ES-I3 (cell line): ENCODE results near the gene CDH13.
"Not testable (repeated sequence)": the region's sequence is repeated elsewhere in the genome, so short reads cannot be mapped to it uniquely, and the experiment has no call there.

ENCODE experiments used
- H3K36me3 ChIP-seq: 2 replicates; pipeline ENCODE4 v1.6.1; 2013; ENCODE audit warnings: mild to moderate bottlenecking, low read length, control low read depth, moderate library complexity; ENCODE audit not compliant: insufficient read depth
- H3K4me1 ChIP-seq: 2 replicates; pipeline ENCODE4 v1.6.1; 2013; ENCODE audit warnings: mild to moderate bottlenecking, control low read depth, low read length; ENCODE audit not compliant: insufficient read depth
- H3K9ac ChIP-seq: 2 replicates; pipeline ENCODE4 v1.6.1; 2013; ENCODE audit warnings: low read depth, mild to moderate bottlenecking, low read length, moderate library complexity
- H3K9me3 ChIP-seq: 2 replicates; pipeline ENCODE4 v1.6.1; 2013; ENCODE audit warnings: mild to moderate bottlenecking, low read length, moderate library complexity; ENCODE audit not compliant: control insufficient read depth, insufficient read depth

CDH13 gene

DNA sequence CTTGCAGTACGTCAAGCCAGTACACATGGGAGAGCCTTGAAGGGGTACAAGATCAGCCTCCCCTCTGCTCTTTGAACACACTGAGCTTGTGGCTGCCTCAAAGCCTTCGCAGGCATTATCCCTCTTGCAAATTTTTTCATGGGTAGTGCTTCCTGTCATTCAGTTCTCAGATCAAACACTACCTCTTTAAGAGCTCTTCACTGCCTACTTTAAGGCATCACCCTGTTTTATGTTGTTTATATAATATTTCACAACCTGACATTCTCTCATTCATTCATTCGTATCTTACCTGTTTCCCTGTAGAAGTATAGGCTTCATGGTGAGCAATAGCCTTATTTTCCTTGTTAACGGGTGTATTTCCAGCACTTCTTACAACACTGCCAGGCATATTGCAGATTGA is 269.1 kb downstream of the CDH13 start:
- Histone ChIP-seq H3K36me3 (no peaks in the 10 kb centered on the region), H3K4me1 (no peaks in the 10 kb centered on the region), H3K9me3 (no peaks in the 10 kb centered on the region)

DNA sequence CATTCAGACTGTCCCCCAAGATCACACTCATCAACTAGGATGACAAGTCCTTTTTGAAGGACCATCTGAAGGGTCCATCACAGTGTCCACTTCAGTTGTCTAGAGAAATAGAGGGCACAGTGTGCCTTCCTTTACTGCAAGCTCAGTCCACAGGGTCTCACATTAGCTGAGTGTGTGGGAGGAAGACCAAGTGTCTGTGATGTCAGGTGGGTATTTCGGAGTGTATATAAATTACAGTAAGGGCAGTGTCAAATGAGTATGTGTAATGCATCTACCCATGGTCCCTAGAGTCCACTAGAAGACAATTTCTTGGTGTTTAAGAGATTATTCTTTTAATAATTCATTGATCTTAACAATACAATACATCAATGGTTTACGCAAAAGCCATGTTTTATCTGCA is 272.2 kb downstream of the CDH13 start:
- H3K4me1 ChIP-seq: no peaks in the 10 kb centered on the region
- no peaks in the 10 kb centered on the region; the same call in 1 of the 2 replicates for H3K36me3 ChIP-seq
- H3K9me3 ChIP-seq: no peaks in the 10 kb centered on the region
- no peak overlapping the region for H3K9ac ChIP-seq

More for the DNA sequence above, 269.1 kb downstream of the CDH13 start:
- no peak overlapping the region for H3K9ac ChIP-seq

DNA sequence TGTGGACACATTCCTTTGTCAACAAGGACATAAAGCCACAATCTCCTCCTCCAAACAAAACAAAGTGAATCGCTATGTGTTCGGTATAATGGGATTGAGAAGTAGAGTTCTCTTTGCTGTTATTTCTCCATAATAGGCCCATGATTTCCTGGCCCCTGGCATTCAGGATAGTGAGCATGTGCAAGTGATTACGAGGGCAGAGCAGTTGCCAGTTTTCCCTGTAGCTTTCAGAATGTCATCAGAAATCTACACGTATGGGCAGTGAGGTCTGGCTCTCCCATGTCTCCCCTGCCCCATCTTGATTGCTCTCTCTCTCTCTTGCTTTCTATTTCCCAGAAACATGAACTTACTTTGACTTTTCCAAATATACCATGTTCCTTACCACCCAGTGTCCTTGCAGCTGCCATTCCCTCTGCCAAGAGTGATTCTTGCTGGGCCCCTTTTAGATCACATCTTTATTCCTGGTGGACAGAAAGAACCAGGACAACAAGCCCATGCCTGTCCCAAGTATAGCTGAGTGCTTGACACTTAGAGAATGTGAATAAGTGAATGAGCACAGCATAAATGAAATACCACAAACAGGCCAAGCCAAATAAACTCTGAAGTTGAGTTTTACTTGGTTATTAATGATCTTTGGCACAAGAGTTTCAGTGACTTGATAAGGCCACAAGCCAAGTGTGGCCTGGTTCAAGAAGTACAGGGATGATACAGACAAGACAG is 273.1 kb downstream of the CDH13 start:
- Histone ChIP-seq H3K36me3 (no peaks in the 10 kb centered on the region; the same call in 1 of the 2 replicates), H3K4me1 (no peaks in the 10 kb centered on the region), H3K9me3 (no peaks in the 10 kb centered on the region), H3K9ac (no peak overlapping the region)

DNA sequence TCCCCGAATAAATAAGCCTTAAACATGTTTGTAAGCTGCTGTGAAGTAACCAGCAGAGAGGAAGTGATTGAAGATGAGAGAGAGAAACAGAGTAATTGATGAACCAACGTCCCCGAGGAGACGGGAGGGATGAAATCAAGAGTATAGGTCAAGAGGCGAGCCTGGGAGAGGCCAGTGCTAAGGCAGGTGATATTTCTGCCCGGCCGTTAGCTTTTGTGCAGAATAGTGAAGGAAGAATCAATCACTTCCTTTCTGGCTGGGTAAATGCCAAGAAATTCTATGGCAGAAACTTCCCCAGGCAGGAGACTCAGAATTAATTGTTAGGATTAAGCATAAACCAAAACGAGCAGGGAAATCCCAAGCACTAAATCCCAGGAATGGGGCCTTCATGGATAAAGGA is 273.8 kb downstream of the CDH13 start:
- no peaks in the 10 kb centered on the region; the same call in 1 of the 2 replicates for H3K36me3 ChIP-seq
- no peaks in the 10 kb centered on the region for H3K9me3 ChIP-seq
- H3K9ac ChIP-seq: no peak overlapping the region
- no peaks in the 10 kb centered on the region for H3K4me1 ChIP-seq

DNA sequence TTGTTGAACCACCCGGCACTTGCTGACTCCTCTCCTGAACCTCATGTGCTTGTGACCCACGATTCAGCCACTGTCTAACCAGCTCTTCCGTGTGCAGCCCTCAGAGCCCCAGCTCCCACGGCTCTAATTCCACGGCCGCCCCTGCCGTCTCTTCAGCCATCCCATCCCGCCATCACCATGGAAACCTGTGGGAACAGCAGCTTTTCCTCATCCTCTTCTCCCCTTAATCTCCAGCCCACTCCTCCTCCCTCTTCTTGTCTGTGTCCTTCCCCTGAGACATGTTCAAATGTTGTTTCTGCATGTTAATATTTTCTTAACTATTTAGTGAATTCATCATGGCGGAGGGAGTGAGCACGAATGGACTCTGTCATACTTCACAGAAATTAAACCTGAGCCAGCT is 285.2 kb downstream of the CDH13 start:
- H3K9ac ChIP-seq: no peak overlapping the region
- no peaks in the 10 kb centered on the region for H3K4me1 ChIP-seq
- no peaks in the 10 kb centered on the region for H3K9me3 ChIP-seq
- H3K36me3 ChIP-seq: no peaks in the 10 kb centered on the region

DNA sequence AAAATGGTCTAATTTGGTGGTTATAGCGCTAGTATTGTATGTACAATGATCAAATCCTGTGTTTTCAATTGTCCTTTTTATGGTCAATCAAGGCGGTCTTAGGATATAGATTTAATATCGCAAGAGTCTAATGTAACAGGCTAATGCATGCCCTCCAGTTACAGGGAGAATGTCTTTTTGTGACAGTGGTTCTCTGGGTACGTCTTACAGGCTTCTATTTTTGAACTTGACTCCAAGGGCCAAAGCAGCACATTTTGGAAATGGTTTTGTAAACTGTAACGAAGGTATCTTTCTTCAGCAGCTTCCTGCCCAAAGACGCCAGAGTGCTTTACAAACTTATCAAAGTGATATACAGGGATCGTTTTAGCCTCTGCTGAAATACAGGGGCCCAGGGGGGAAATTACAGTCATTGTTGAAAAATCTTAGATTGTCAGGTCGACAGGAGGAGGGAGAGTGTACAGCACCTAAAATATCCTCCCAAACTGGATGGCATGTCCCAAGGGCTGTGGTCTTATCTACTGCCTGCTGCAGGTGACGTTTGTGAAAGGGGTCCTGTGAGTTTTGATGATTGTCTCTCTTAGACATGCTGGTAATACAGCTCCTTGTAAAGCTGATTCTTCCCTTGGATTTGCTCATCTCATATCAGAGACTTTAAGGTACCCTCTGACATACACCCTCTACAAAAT is 288.5 kb downstream of the CDH13 start:
- Histone ChIP-seq H3K36me3 (no peaks in the 10 kb centered on the region), H3K4me1 (no peaks in the 10 kb centered on the region), H3K9me3 (no peaks in the 10 kb centered on the region), H3K9ac (no peak overlapping the region)

DNA sequence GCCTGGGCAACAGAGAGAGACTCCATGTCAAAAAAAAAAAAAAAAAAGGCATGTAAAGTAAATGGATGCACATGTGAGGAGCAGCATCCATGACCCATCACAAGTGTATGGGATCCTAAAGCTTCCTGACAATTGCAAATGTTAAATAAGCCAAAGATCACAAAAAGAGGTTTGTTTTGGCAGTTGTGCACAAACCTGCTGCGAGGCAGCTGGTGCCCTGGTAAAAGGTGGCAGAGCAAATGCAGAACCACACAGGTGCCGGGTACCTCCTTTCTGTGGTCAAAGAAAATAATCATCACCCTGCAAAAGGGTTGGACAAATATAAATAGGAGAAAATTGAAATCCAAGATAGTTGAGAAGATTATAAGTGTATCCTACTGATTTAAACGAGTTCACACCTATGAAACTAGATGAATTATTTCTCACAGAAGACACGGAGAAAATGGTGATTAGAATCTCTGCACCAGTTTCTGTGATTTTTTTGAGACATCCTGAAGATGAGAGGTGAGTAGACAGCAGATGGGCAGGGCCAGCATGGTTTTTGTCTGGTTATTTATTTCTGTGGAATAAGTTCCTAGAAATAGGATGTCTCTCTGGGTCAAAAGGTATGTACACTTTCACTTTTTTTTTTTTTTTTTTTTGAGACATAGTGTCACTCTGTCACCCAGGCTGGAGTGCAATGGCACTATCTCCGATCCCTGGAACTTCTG is 291.3 kb downstream of the CDH13 start:
- H3K4me1 ChIP-seq: no peaks in the 10 kb centered on the region
- no peaks in the 10 kb centered on the region for H3K36me3 ChIP-seq

DNA sequence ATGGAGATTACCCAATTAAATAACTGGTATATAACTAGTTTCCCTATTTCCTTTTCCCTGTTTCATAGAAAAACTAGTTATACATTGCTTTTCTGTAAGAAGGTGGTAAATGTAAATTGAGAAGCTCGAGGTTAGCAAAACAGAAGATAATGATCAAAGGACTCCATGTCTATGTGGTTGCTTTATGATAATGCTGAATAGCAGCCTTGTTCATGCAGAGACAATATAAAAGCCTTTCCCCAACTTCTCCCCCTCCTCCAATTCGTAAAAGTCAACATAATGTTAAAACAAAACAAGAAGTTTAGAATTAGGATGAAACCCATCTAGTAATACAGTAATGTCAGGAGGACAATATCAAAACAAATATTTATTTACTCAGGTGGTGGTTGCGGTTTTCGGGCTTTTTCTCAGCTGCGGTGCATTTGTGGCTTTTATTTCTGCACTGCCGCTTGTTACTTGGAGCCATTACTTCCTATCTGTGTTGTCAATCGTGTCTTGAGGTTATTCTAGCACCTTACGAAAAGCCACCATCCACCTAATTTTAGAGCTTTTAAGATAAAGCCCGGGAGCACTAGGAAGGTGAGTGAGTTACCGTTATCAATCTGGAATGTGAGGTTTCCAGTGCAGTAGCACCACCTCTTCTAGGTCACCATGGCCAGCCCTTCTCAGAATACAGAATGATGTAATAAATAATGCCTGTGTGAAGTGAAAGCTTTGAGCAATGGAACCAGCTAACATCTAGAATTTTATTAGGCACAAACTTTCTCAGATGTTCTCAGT is 297.5 kb downstream of the CDH13 start:
- no peaks in the 10 kb centered on the region for H3K36me3 ChIP-seq
- no peaks in the 10 kb centered on the region for H3K4me1 ChIP-seq
- no peak overlapping the region for H3K9ac ChIP-seq
- no peaks in the 10 kb centered on the region for H3K9me3 ChIP-seq

More for the DNA sequence above, 291.3 kb downstream of the CDH13 start:
- no peak overlapping the region for H3K9ac ChIP-seq
- H3K9me3 ChIP-seq: no peaks in the 10 kb centered on the region

DNA sequence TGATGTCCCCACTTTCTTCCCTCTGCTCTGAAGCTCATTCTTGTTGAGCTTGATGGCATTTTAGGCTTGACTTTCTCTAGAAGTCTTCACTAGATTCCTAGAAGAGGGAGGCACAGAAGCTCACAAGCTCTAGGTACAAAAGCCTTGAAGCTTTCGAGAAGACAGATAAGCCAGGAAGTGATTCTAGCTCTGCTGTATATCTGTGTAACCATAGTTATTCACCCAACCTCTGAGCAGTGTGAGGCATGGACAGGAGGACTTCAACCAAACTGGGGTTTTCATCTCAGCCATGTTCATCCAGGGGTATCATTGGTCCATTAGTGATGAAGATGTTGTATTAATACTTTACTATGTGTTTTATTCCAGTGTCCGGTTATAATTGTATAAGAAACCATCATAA is 299.7 kb downstream of the CDH13 start:
- H3K9ac ChIP-seq: no peak overlapping the region
- H3K4me1 ChIP-seq: no peaks in the 10 kb centered on the region
- no peaks in the 10 kb centered on the region for H3K36me3 ChIP-seq
- no peaks in the 10 kb centered on the region for H3K9me3 ChIP-seq

DNA sequence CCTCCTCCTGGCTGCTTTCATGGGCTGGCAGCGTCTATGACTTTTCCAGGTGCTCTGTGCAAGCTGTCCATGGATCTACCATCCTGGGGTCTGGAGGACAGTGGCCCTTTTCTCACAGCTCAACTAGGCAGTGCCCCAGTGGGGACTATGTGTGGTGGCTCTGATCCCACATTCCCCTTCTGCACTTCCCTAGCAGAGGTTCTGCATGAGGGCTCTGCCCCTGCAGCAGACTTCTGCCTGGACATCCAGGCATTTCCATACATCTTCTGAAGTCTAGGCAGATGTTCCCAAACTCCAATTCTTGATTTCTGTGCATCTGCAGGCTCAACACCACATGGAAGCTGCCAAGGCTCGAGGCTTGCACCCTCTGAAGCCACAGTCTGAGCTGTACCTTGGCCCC is 307.2 kb downstream of the CDH13 start:
- H3K4me1 ChIP-seq, H3K36me3 ChIP-seq, H3K9ac ChIP-seq: not testable (repeated sequence)
- H3K9me3 ChIP-seq: peaks cover 12% of the 10 kb centered on the region; the same call in 1 of the 2 replicates

DNA sequence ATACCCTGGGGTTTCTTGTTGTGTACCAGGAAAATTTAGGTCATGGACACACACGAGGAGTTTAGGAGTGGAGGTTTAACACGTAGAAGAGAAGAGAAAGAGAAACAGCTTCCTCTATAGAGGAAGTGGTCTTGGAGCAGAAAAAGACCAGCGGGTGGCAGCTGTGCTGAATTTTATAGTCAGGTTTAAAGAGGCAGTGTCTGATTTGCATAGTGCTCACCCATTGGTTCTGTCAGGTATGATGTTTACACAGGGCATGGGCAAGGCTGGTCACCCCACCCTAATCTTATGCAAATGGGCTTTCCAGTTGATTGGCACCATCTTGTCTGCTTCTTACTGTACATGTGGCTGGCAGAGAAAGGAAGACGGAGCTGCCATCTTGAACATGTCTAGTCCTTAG is 309.0 kb downstream of the CDH13 start:
- Histone ChIP-seq H3K9me3 (peaks cover 12% of the 10 kb centered on the region; the same call in 1 of the 2 replicates), H3K4me1 (0 out of 2 replicates have a peak, but pooled peaks cover 4% of the 10 kb centered on the region), H3K36me3 (no peaks in the 10 kb centered on the region), H3K9ac (no peak overlapping the region)

DNA sequence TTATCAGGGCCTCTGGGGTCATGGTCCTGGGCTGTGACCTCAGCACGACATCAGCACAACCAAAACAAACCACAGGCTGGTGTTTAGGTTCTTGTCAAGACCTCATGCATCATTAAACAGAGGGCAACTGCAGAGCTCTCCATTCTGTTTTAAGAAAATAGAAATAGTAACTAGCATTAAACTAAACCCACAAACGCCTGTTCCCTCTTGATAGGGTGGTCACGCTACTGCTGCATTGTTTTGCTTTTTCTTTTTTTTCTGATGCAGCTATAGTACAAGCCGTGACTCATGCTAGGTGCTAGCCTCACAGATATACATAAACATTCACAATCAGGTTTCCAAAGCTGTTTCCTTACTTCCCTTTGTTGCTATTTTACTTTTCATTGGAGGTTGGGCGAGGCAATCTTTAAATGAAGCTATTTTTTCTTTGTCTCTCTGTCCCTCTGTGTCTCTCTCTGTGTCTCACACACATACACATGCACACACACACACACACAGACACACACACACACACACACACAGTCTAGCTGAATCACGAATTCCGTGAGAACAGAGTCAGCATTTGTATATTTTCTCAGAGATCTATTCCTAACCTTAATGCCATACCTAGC is 310.3 kb downstream of the CDH13 start:
- Histone ChIP-seq H3K36me3 (no peaks in the 10 kb centered on the region), H3K4me1 (0 out of 2 replicates have a peak, but pooled peaks cover 4% of the 10 kb centered on the region), H3K9me3 (peaks cover 12% of the 10 kb centered on the region; the same call in 1 of the 2 replicates), H3K9ac (no peak overlapping the region)

DNA sequence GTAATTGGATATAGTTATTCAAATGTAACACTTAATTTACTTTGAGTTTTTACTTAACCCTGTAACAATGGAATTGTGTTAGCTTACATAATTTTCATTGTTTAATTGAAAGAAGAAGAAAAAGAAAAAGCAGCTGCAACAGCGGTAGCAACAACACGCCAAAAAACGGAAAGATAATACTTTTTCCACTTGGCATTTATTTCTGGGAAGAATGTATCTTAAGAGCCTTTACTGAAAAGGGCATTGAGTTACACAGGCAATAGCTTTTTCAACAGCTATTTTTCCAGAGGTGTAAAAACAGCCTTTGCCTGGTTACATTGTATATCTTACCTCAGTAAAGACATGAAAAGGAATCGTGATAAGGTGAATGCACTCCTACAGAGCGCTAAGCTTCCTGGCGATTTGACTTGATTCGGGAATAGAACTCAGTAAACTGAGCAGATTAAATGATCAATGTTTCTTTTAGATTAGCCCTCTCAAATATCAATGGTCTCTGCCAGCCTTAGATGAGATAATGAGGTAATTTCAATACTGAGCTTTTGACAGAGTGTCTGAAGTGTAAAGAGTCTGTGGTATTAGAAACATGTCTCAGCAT is 311.3 kb downstream of the CDH13 start:
- 0 out of 2 replicates have a peak, but pooled peaks cover 4% of the 10 kb centered on the region for H3K4me1 ChIP-seq
- H3K36me3 ChIP-seq: no peaks in the 10 kb centered on the region
- peaks cover 8% of the 10 kb centered on the region; the same call in 1 of the 2 replicates for H3K9me3 ChIP-seq
- H3K9ac ChIP-seq: no peak overlapping the region
